NCI-H187 (cell line): ENCODE results near the gene LRRC4C.

ENCODE experiments used
- DNase-seq, 2 experiments: peaks; one replicate each; lab custom pipeline; 2025; lab: John Stamatoyannopoulos, UW

The LRRC4C gene

GRCh38 chr11:41116970-41117369, 342.5 kb downstream of the LRRC4C start:
- no peak for DNase-seq

GRCh38 chr11:41115066-41115465, 344.4 kb downstream of the LRRC4C start:
- no peak for DNase-seq

DNA sequence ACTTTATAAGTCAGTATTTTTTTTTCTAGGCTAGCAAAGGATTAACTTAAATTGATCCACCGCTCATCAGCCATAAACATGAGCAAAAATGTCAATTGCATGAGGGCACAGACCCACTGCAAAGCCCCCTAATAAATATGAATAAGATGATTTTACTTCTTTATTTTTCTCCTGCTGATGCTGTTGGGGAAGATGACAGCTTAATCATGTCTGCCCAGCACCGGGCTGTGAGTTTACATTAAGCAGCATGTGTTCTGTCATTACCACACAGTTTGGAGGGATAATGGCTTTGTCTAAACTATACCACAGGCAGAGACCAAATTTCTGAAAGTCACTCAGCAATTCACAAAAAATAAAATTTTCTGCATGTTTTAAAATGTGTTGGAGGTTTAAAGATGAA, 346.3 kb downstream of the LRRC4C start:
- no peak for DNase-seq

DNA sequence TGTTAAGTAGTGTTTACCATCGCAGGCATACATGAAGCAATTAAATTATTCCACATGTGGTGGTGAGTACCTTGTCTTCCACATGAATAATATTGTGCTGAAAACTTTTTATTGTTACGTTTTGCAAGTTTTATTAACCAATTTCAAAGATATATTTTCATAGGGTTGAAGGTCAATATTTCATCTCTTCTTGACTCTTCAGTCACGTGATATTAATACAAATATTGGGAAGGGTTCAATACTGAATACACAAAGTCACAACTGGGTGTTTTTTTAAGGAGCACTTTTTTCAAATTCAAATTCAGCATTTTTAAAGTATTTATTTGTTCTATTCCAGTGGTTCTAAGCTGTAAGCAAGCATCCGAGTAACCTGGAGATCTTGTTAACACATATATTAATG, 348.9 kb downstream of the LRRC4C start:
- DNase-seq: no peak

DNA sequence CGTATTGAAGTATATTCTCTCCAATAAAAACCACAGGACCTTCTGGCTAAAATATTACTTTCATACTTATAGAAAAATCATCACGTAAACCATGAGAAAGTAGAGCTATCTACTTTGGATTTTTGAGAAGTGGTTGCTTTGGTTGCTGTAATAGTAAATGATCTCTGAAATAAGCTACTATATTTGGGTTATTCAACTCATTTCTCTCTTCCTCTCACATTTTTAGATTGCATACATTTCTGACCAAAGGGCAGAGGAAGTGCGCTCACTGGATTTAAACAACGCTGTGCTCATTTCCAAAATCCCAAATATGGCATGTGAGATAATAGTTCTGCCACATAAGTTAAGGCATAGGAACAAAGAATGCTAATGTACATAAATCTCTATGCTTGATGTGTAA, 357.0 kb downstream of the LRRC4C start:
- no peak for DNase-seq

- no peak for DNase-seq
Measured at GRCh38 chr11:41099654-41100053, 359.8 kb downstream of the LRRC4C start.

DNA sequence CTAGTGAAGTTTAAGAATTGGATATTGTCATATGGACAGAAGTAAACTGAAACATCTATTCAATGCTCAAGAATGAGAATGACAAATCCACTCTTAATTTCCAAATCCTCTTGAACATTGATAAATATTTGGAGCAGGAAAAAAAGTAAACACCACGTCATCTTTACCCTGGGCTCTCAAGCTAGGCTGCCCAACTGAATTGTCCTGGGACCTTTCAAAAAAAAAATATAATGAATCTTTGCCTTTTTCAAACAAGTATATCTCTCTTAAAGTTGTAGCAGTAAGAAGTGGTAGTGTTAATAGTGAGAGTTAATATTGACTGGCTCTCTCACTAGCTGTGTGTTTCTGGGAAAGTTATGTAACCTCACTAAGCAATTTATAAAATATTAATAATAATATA, 374.3 kb downstream of the LRRC4C start:
- DNase-seq: no peak

GRCh38 chr11:41081756-41082285, 377.6 kb downstream of the LRRC4C start:
- no peak for DNase-seq

DNA sequence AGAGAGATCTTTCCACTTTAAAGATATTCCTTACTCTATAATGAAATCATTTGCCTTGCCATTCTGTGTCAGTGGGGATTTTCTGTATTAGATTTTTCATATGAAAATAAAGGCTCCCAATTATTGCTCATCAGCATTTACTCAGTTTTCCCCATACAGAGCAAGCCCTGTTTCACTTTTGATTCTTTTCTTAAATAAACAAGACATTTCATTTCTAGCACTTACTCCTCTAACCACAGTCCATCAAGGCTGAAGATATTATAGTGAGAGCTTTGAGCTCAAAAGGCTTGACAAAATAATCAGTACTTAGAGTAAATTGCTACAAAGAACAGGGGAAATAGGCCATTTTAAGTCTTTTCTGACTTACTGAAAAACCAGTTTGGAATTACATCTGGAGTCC, 385.1 kb downstream of the LRRC4C start:
- no peak for DNase-seq

GRCh38 chr11:41065432-41065831, 394.0 kb downstream of the LRRC4C start:
- DNase-seq: no peak

GRCh38 chr11:41058138-41058537, 401.3 kb downstream of the LRRC4C start:
- DNase-seq: no peak

DNA sequence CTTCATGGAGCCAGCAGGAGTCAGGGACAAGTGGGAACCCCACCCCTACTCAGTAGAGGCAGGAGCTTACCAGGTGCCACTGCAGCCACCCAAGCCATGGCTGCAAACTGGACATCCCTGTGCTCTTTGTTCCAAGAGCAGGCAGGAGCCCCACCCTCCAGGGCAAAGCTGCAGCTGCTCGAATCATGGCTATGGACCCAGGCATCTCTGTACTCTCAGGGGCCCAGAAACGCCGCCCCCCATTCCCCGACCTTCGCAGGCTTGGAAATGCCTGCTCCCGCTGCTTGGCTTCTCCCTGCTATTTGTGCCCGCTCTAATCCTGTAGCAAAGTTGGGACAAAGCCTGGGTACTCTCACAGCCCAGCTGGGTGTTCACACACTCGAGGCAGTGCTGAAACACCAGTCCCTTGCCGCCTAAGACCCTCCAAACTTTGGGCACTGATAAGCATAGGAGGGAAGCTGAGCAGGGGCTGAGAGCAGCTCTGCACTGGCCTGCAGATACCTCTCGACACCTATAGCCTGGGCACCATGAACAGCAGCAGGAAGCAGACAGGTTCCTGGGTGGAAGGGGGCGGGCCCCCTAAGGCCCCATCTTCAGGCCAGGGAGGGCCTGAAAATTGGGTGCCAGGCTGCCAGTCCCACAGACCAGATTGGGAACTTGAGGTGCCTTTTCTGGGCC, 402.4 kb downstream of the LRRC4C start:
- DNase-seq: no peak

DNA sequence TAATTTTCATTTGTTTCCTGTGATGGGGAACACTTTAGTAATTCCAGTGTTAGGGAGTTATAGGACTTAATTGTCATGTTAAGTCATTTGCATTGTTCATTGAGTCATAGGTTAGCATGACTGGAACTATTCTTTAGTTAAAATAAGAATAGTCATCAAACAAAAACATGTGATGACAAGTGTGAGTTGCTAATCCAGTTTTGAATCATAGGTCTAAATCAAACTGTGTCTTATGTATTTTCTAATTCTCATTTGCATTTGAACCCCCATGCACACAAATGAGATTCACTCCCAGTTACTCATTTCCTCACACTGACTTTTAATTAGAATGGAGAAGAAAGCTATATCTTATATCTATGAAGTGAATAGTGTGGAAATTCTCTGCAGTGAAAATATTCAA, 405.6 kb downstream of the LRRC4C start:
- DNase-seq: no peak

DNA sequence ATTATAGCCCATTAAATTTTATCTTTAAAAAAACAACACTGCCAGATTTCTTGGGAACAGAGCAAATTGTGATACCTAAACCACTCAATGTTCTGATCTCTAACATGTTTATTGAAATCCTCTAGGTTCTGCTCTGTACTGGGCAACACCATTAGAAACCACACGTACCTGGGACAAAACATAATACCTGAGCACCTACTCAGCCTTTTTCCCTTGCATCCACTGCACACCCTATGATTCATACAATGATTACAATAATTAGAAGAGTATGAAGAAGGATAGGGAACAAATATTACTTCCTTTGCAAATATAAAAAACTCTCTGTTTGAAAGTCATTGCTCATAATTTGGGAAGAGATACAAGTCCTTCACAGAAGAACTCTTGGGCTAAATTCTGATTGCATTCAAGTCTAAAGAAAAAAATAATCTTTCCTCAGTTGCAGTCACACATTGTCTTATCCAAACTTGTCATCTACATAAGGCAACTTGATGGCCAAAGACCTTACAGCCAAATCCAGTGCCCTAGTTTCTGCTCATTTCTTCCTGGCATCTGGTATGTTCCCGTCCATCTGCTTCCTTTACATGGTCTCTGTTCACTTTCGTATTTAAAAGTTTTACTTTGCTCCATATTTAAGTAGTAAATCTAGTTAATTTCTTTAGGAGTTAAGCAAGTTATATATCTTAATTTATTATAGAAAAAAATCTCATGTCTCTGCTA, 407.4 kb downstream of the LRRC4C start:
- DNase-seq: no peak

DNA sequence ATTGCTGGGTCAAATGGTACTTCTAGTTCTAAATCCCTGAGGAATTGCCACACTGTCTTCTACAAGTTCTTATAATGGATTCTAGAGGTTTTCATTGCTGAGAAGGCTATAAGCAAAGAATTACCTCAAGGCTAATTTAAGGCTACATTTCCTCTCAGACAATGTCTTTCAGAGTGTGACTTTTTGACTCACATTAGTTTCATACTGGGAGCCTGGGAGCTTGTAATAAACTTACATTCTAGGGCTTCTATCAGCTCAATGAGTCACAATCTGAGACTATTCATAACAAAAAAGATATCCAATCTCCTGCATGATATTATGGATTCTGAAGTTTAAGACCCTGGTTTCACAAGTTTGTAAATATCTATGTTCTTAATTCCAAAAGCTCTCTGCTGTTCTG, 408.7 kb downstream of the LRRC4C start:
- no peak for DNase-seq

DNA sequence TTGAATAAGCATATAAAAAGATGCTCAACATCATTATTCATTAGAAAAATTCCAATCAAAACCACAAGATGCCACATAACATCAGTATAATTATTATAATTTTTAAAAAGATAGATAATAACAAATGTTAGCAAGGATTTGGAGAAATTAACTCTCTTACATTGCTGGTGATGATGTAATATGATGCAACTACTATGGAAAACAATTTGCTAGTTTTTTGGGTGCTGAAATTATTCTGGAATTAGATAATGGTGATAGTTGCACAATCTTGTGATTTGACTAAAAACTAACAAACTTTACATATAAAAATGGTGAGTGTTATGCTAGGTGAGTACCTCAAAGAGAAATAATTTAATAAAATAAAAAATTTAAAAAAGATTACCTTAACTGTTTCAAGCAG, 412.2 kb downstream of the LRRC4C start:
- DNase-seq: no peak

GRCh38 chr11:41045266-41045665, 414.2 kb downstream of the LRRC4C start:
- DNase-seq: no peak

DNA sequence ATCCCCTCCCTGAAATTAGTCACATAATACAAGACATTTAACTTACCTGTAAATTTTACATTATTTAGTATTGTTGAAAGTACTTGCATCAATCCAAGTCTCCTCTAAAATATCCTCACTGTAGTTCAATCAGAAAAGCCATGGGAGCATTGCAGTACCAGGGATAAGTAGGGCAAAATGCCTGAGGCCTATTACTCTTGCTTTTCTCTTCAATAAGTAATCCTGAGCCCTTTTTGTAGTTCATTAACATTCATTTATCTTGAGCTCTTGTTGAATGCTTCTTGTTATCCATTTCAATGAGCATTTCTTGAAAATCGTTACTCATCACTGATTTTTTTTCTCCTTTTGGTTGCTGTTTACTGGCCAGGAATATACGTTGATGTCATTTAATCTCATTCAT, 414.7 kb downstream of the LRRC4C start:
- DNase-seq: no peak

GRCh38 chr11:41042688-41043087, 416.8 kb downstream of the LRRC4C start:
- no peak for DNase-seq

DNA sequence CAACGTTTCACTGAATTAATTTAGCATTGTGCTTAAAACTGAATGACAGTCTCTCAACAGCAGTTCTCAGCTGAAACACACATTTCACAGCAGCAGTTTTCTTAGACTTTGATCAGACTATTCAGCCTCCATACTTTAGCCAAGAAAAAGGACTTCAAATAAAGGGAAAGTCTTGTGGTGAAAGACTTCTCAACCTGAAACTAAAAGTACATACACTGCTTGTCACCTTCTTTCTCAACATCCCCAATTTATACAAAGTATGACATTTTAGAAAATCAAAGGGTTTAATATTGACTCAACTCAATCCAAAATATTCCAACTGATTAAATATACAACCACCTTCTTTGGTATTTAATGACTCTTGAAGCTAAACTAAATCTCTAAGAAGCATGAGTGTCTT, 419.0 kb downstream of the LRRC4C start:
- no peak for DNase-seq

- DNase-seq: no peak
Measured at GRCh38 chr11:41039592-41039991, 419.9 kb downstream of the LRRC4C start.

- no peak for DNase-seq
Measured at GRCh38 chr11:41031551-41032060, 427.8 kb downstream of the LRRC4C start.

- DNase-seq: no peak
Measured at GRCh38 chr11:41020259-41020658, 439.2 kb downstream of the LRRC4C start.
